Measurements from ENCODE around the gene CLEC4G.

- TF ChIP-seq CTCF (conservative IDR thresholded peaks at IDR 0.05) (no peak), EZH2 (IDR thresholded peaks at IDR 0.05; ENCODE audit: low read depth) (no peak)
Observed at GRCh38 chr19:7739801-7740681, 8.1 kb upstream of the CLEC4G start.
